ENCODE results near the gene KNDC1.
A peak's percentile ranks its signal among the peaks of the same experiment; 100 is the strongest.

The KNDC1 gene

GRCh38 chr10:133239990-133240389 lies 80.0 kb downstream of the KNDC1 start:
- no peak for DNase-seq (ENCODE audit: low read depth in 2 of 2)

GRCh38 chr10:133241501-133242205 lies 81.6 kb downstream of the KNDC1 start:
- no peak for DNase-seq (ENCODE audit: low read depth in 2 of 2)

- DNase-seq (ENCODE audit: low read depth in 2 of 2), result no peak
These were observed 82.8 kb downstream of the KNDC1 start for GRCh38 chr10:133242611-133243356.

GRCh38 chr10:133243593-133243992 lies 83.6 kb downstream of the KNDC1 start:
- no peak for DNase-seq (ENCODE audit: low read depth in 2 of 2)

GRCh38 chr10:133245439-133246235 lies 85.6 kb downstream of the KNDC1 start:
- DNase-seq (ENCODE audit: low read depth in 2 of 2), result no peak

GRCh38 chr10:133246236-133246626 lies 86.2 kb downstream of the KNDC1 start:
- no peak for DNase-seq (ENCODE audit: low read depth in 2 of 2)

GRCh38 chr10:133247681-133248333 lies 87.8 kb downstream of the KNDC1 start:
- DNase-seq (ENCODE audit: low read depth in 2 of 2), result no peak

- no peak for DNase-seq (ENCODE audit: low read depth in 2 of 2)
These were observed 88.3 kb downstream of the KNDC1 start for GRCh38 chr10:133248334-133248715.

- no peak for DNase-seq (ENCODE audit: low read depth in 2 of 2)
These were observed 89.2 kb downstream of the KNDC1 start for GRCh38 chr10:133249094-133249780.

GRCh38 chr10:133249975-133250754 lies 90.1 kb downstream of the KNDC1 start:
- no peak for DNase-seq (ENCODE audit: low read depth in 2 of 2)

GRCh38 chr10:133251388-133252222 lies 91.6 kb downstream of the KNDC1 start:
- DNase-seq (ENCODE audit: low read depth in 2 of 2), result no peak

- DNase-seq (ENCODE audit: low read depth in 2 of 2), result no peak
These were observed 92.2 kb downstream of the KNDC1 start for GRCh38 chr10:133252223-133252552.

GRCh38 chr10:133253361-133253955 lies 93.4 kb downstream of the KNDC1 start:
- DNase-seq (ENCODE audit: low read depth in 2 of 2), result no peak

- no peak for DNase-seq (ENCODE audit: low read depth in 2 of 2)
These were observed 94.6 kb downstream of the KNDC1 start for GRCh38 chr10:133254421-133255120.

- no peak for DNase-seq (ENCODE audit: low read depth in 2 of 2)
These were observed 95.3 kb downstream of the KNDC1 start for GRCh38 chr10:133255323-133255722.

- peak in 1 of 2 donors; percentile 32 for DNase-seq (ENCODE audit: low read depth in 2 of 2)
These were observed 97.6 kb downstream of the KNDC1 start for GRCh38 chr10:133257489-133258065.

GRCh38 chr10:133258066-133258817 lies 98.2 kb downstream of the KNDC1 start:
- peak in 1 of 2 donors; percentile 29 for DNase-seq (ENCODE audit: low read depth in 2 of 2)
